HG02870 (cell line): Measurements from ENCODE around the gene PCDHGB7.
"Not testable (repeated sequence)": the region's sequence is repeated elsewhere in the genome, so short reads cannot be mapped to it uniquely, and the experiment has no call there.

ENCODE experiments used
- ATAC-seq: cut with Tn5 transposase; IDR thresholded peaks from one replicate; pipeline ENCODE4 v1.9.1; 2021; ENCODE audit warnings: mild to moderate bottlenecking, moderate library complexity; ENCODE audit not compliant: unreplicated experiment

PCDHGB7 gene

GRCh38 chr5:141422742-141423291 is 5.3 kb downstream of the PCDHGB7 start:
- ATAC-seq, result no peak

GRCh38 chr5:141427783-141428426 is 10.4 kb downstream of the PCDHGB7 start:
- no peak for ATAC-seq

GRCh38 chr5:141430332-141431113 is 13.0 kb downstream of the PCDHGB7 start, which contains the start of gene PCDHGA12:
Gene PCDHGA12 (plus strand): TSS chr5:141430507. CDS start chr5:141430760, 253 bp downstream.
- ATAC-seq, result peak; percentile 83

GRCh38 chr5:141431286-141431685 is 13.8 kb downstream of the PCDHGB7 start:
- ATAC-seq, result peak; percentile 64

- not testable (repeated sequence) for ATAC-seq
Measured at GRCh38 chr5:141432308-141432707, 14.8 kb downstream of the PCDHGB7 start.

- not testable (repeated sequence) for ATAC-seq
Measured at GRCh38 chr5:141432726-141433125, 15.2 kb downstream of the PCDHGB7 start.

- ATAC-seq, result no peak
Measured at GRCh38 chr5:141434006-141434405, 16.5 kb downstream of the PCDHGB7 start.

GRCh38 chr5:141437221-141437620 is 19.7 kb downstream of the PCDHGB7 start:
- no peak for ATAC-seq

GRCh38 chr5:141439411-141440141 is 22.1 kb downstream of the PCDHGB7 start:
- ATAC-seq, result no peak

GRCh38 chr5:141440341-141440740 is 22.9 kb downstream of the PCDHGB7 start:
- ATAC-seq, result no peak

- no peak for ATAC-seq
Measured at GRCh38 chr5:141441571-141442170, 24.2 kb downstream of the PCDHGB7 start.

- no peak for ATAC-seq
Measured at GRCh38 chr5:141465351-141465750, 47.9 kb downstream of the PCDHGB7 start.
